ENCODE measurements around the gene LEFTY2. TPM values are rescaled to one million over a fixed set of nuclear protein-coding genes. Genes with fewer than 3 reads are reported as not detected.

Gene LEFTY2
- total and polyA plus RNA-seq, 2 of the 4 experiments (the other 2 are of a cell fraction) = not detected

GRCh38 chr1:225949041-225949440, 8.0 kb upstream of the LEFTY2 start:
- H2AFZ ChIP-seq (replicated peaks; ENCODE audit: low read length, poor library complexity) = peak overlapping the region; percentile 66
- H2AK5ac ChIP-seq (ENCODE audit: low read depth, low read length) = no peak overlapping the region
- H3K23ac ChIP-seq (ENCODE audit: low read depth, low read length) = no peak overlapping the region
- 39% methylated on average over 5 of the region's 6 CpGs; no CpG with 5 or more reads in 1 of the 2 experiments for WGBS, 2 experiments (ENCODE audit: extremely low coverage in 2 of 2, insufficient read length in 1 of 2)
- no peaks in the 10 kb centered on the region for H3K36me3 ChIP-seq (ENCODE audit: control insufficient read depth, insufficient read depth, low read length)
- no peak overlapping the region for H2BK20ac ChIP-seq (ENCODE audit: low read depth, low read length)
- H2BK15ac ChIP-seq (ENCODE audit: low read depth, low read length) = no peak overlapping the region
- no peak overlapping the region for H3K27ac ChIP-seq (ENCODE audit: insufficient read depth, low read length)
- in situ Hi-C loops (cut with MboI; ENCODE audit: low sequenced_read_pairs) = no loop called here
- no peak overlapping the region for H3K56ac ChIP-seq (ENCODE audit: extremely low read depth, insufficient read depth, low read length)
- H2AK9ac ChIP-seq (replicated peaks; ENCODE audit: low read depth, low read length, poor library complexity) = no peak overlapping the region
- H4K20me1 ChIP-seq (ENCODE audit: insufficient read depth, low read length) = no peaks in the 10 kb centered on the region
- no peaks in the 10 kb centered on the region for H3K79me1 ChIP-seq (ENCODE audit: low read depth in 1 of 2, low read length in 2 of 2)
- DNase-seq (no peak), ATAC-seq (ENCODE audit: low read depth) (no peak)
- H3K9ac ChIP-seq (ENCODE audit: low read depth, low read length) = no peak overlapping the region
- no peak overlapping the region for H2BK5ac ChIP-seq (ENCODE audit: low read depth, low read length, poor library complexity, severe bottlenecking)
- no peak overlapping the region for H3K14ac ChIP-seq (replicated peaks; ENCODE audit: low read depth, low read length)
- no TSS peak for BruUV-seq (replicated peaks)
- POLR2A ChIA-PET (ENCODE audit: unreplicated experiment) = no interaction called here
- no peak overlapping the region for H2BK120ac ChIP-seq (ENCODE audit: low read depth, low read length)
- H3K9me1 ChIP-seq (ENCODE audit: insufficient read depth, low read length) = no peaks in the 10 kb centered on the region; the same call in 1 of the 2 replicates
- H4K5ac ChIP-seq (ENCODE audit: low read depth, low read length) = no peak overlapping the region
- no peak overlapping the region for H4K8ac ChIP-seq (ENCODE audit: low read depth in 2 of 2, low read length in 2 of 2)
- H3K4ac ChIP-seq (ENCODE audit: low read depth, low read length) = no peak overlapping the region
- TF ChIP-seq MXI1 (IDR thresholded peaks at IDR 0.05; ENCODE audit: borderline replicate concordance, low read depth, low read length) = no peak
- no peak for TF ChIP-seq MAZ (IDR thresholded peaks at IDR 0.05; ENCODE audit: borderline replicate concordance, low read depth, low read length)
- H3K18ac ChIP-seq (ENCODE audit: low read depth, low read length) = no peak overlapping the region
- no peak overlapping the region for H3K4me3 ChIP-seq (ENCODE audit: insufficient read depth, low read depth, low read length)
- H3K4me2 ChIP-seq (ENCODE audit: low read depth, low read length) = no peak overlapping the region
- no peak overlapping the region for H4K91ac ChIP-seq (ENCODE audit: insufficient read depth, low read depth, low read length)
- intact Hi-C loops (cut with micrococcal nuclease) = no loop called here
- CTCF ChIA-PET = interaction anchor here (0.6 kb wide), 1 partner anchor 1538 kb away, joined by 3 read pairs; no protein-coding TSS in a partner anchor
- H3K9me3 ChIP-seq (ENCODE audit: control insufficient read depth, insufficient read depth, low read length) = no peaks in the 10 kb centered on the region
- H3K27me3 ChIP-seq (ENCODE audit: control insufficient read depth, insufficient read depth, low read length) = peaks cover 42% of the 10 kb centered on the region
- no peaks in the 10 kb centered on the region for H3K4me1 ChIP-seq (ENCODE audit: control insufficient read depth, insufficient read depth, low read length)
- dilution Hi-C loops (cut with HindIII; ENCODE audit: low sequenced_read_pairs, unreplicated experiment) = no loop called here
